K562 (cell line): ENCODE measurements around the gene WIPF1. TPM values are rescaled to one million over a fixed set of nuclear protein-coding genes. Genes with fewer than 3 reads are reported as not detected.

Experiments
- ATAC-seq: fragments of 200-7000 bp; cut with Tn5 transposase; 3 replicates; pipeline ENCODE4 v1.9.1; 2020; ENCODE audit warnings: moderate library complexity
- BruUV-seq: library from RNA; stranded (reverse); fragments of 400-500 nt; replicated peaks from 2 replicates; lab custom pipeline; 2021; lab: Mats Ljungman, UMichigan
- CTCF ChIA-PET: fragments of 300-600 bp; formaldehyde crosslinking; extraction: SDS; loops from one replicate; lab custom pipeline; 2021; ENCODE audit warnings: low intra/inter-chr PET ratio; lab: Yijun Ruan, JAX
- POLR2A ChIA-PET: fragments of 300-600, 350-650 bp; sonication (Branson Sonifier 250); formaldehyde crosslinking; extraction: SDS; loops from one replicate; lab custom pipeline; 2021; ENCODE audit warnings: antibody characterized with exemption, inconsistent platforms; lab: Yijun Ruan, JAX
- DNase-seq, 4 experiments: peaks; one replicate each; pipeline versions ENCODE4 v3.0.0 to v3.0.0-alpha.2; 2011 to 2018; ENCODE audit warnings: low spot score in 3 of 4, mixed read lengths in 3 of 4; ENCODE audit errors: extremely low read depth in 1 of 4
- FAIRE-seq: peaks from 2 replicates; lab custom pipeline; 2011; peaks lifted over from hg19 to GRCh38; lab: Jason Lieb, UNC
- H2AFZ ChIP-seq: 2 replicates; pipeline ENCODE4 v1.6.0; 2011; ENCODE audit warnings: low read depth, low read length, control low read depth, inconsistent platforms
- H3K27ac ChIP-seq: fragments of 200-600 bp; 3 replicates; pipeline ENCODE4 v1.8.0; 2011; ENCODE audit warnings: low read depth, mild to moderate bottlenecking, control low read depth, inconsistent platforms, low read length, moderate library complexity, mixed read lengths; ENCODE audit errors: extremely low read depth
- H3K27me3 ChIP-seq, 2 experiments: fragments of 300-600 bp in 1 of 2; 2 replicates in 1 of 2; 3 replicates in 1 of 2; pipeline versions ENCODE4 v1.6.0 to v1.8.0; 2011; ENCODE audit warnings: inconsistent platforms in 2 of 2, low read length in 2 of 2, mild to moderate bottlenecking in 1 of 2, mixed read lengths in 1 of 2, moderate library complexity in 1 of 2; ENCODE audit not compliant: control insufficient read depth in 2 of 2, insufficient read depth in 2 of 2
- H3K36me3 ChIP-seq: fragments of 300-600 bp; 3 replicates; pipeline ENCODE4 v1.8.0; 2011; ENCODE audit warnings: mild to moderate bottlenecking, low read length, inconsistent platforms; ENCODE audit not compliant: control insufficient read depth, insufficient read depth
- H3K4me1 ChIP-seq, 2 experiments: fragments of 200-600 bp in 1 of 2; replicated peaks in 1 of 2; 2 replicates in 1 of 2; 3 replicates in 1 of 2; pipeline versions ENCODE4 v1.5.1 to v1.8.0; 2011; ENCODE audit warnings: inconsistent platforms in 2 of 2, low read length in 2 of 2, mild to moderate bottlenecking in 1 of 2, mixed read lengths in 1 of 2, moderate library complexity in 1 of 2; ENCODE audit not compliant: control insufficient read depth in 2 of 2, insufficient read depth in 2 of 2
- H3K4me2 ChIP-seq: 2 replicates; pipeline ENCODE4 v1.6.1; 2011; ENCODE audit warnings: low read length, control low read depth, inconsistent platforms, mixed read lengths; ENCODE audit not compliant: insufficient read depth
- H3K4me3 ChIP-seq: fragments of 200-600 bp; sonication (generic), shearing (Covaris generic); 2 replicates; pipeline ENCODE4 v1.5.1; 2016; ENCODE audit warnings: control low read depth, inconsistent platforms
- H3K79me2 ChIP-seq: fragments of 200-600 bp; 3 replicates; pipeline ENCODE4 v1.8.0; 2011; ENCODE audit warnings: low read length, inconsistent platforms; ENCODE audit not compliant: control insufficient read depth, insufficient read depth
- H3K9ac ChIP-seq, 2 experiments: 2 replicates each; pipeline versions ENCODE4 v1.6.0 to v1.6.1; 2011; ENCODE audit warnings: low read depth in 2 of 2, low read length in 2 of 2, control low read depth in 1 of 2, inconsistent platforms in 1 of 2, mild to moderate bottlenecking in 1 of 2, mixed read lengths in 1 of 2; ENCODE audit not compliant: insufficient read depth in 1 of 2
- H3K9me1 ChIP-seq: one replicate; pipeline ENCODE4 v1.6.0; 2011; ENCODE audit warnings: inconsistent platforms, mild to moderate bottlenecking, low read length, moderate library complexity; ENCODE audit not compliant: control insufficient read depth, insufficient read depth
- H3K9me3 ChIP-seq: replicated peaks from 2 replicates; pipeline ENCODE4 v1.5.1; 2011; ENCODE audit warnings: low read depth, low read length, inconsistent platforms; ENCODE audit not compliant: control insufficient read depth, insufficient read depth
- H4K20me1 ChIP-seq: replicated peaks from 2 replicates; pipeline ENCODE4 v1.6.1; 2011; ENCODE audit warnings: low read length, inconsistent platforms, mixed read lengths; ENCODE audit not compliant: control insufficient read depth, insufficient read depth
- FUS ChIP-seq: fragments of 200-400 bp; formaldehyde crosslinking; optimal IDR thresholded peaks from 2 replicates; pipeline ENCODE3; 2017; ENCODE audit warnings: low read depth, low read length
- RBM17 ChIP-seq: fragments of 200-400 bp; formaldehyde crosslinking; IDR thresholded peaks from 2 replicates; pipeline ENCODE4 v1.6.1; 2017; ENCODE audit warnings: low read depth, mild to moderate bottlenecking, low read length, borderline replicate concordance
- RBM25 ChIP-seq: fragments of 200-400 bp; formaldehyde crosslinking; IDR thresholded peaks from 2 replicates; pipeline ENCODE4 v1.6.1; 2018; ENCODE audit warnings: low read length, low read depth, moderate library complexity; ENCODE audit not compliant: severe bottlenecking
- ZNF146 ChIP-seq: IDR thresholded peaks from one replicate; pipeline ENCODE4 v1.6.1; 2018; ENCODE audit warnings: missing compliant biosample characterization; ENCODE audit not compliant: unreplicated experiment
- WGBS: fragments of 100-300 bp; shearing (Covaris generic); methylation state at CpG from one replicate; pipeline ENCODE4 v1.1.6; 2016; ENCODE audit warnings: low coverage, mixed read lengths; ENCODE audit not compliant: insufficient coverage; ENCODE audit errors: missing lambda C conversion rate; 5-methylcytosine and 5-hydroxymethylcytosine counted together
- in situ Hi-C: fragments of 300-500 bp; cut with MboI; formaldehyde crosslinking; loops from 4 replicates; pipeline ENCODE4 v1.15.0; 2018; ENCODE audit warnings: inconsistent platforms, mixed read lengths
- intact Hi-C: fragments of 100-400 bp; cut with micrococcal nuclease; formaldehyde crosslinking; loops from 2 replicates; pipeline ENCODE4 v1.14.2; 2022
- polyA plus RNA-seq, 8 experiments: library from polyadenylated mRNA; depleted of rRNA in 4 of 8; stranded (reverse) in 5 of 8; unstranded in 3 of 8; fragments of >200 nt; fragmentation: Nextera tagmentation in 2 of 8; fragmentation: Illumina TruSeq in 1 of 8; extraction: Ambion mirVana in 2 of 8; extraction: Trizol in 1 of 8; gene quantifications; 2 replicates each; pipeline versions ENCODE4 v1.2.1 to v1.2.3, GENCODE V29; 2011 to 2014; ENCODE audit warnings: inconsistent platforms in 1 of 8, missing spikeins in 1 of 8
- total RNA-seq, 7 experiments: library from RNA; depleted of rRNA in 6 of 7; stranded (reverse); fragments of >200 nt in 6 of 7; fragmentation: Illumina TruSeq in 2 of 7; extraction: Trizol in 2 of 7; gene quantifications; 2 replicates each; pipeline versions ENCODE4 v1.2.1 to v1.2.3, GENCODE V29; 2011 to 2021; ENCODE audit warnings: low replicate concordance in 1 of 7
- TF ChIP-seq, protein P1 (sequence below): sonication (generic); IDR thresholded peaks from 2 replicates; pipeline ENCODE4 v1.6.1; 2016

Gene WIPF1
- total and polyA plus RNA-seq, 9 of the 15 experiments (the other 6 are each of a cell fraction or from before 2014, with no cell fraction given) = 0.54 to 4.9 (median 2.4) TPM

DNA sequence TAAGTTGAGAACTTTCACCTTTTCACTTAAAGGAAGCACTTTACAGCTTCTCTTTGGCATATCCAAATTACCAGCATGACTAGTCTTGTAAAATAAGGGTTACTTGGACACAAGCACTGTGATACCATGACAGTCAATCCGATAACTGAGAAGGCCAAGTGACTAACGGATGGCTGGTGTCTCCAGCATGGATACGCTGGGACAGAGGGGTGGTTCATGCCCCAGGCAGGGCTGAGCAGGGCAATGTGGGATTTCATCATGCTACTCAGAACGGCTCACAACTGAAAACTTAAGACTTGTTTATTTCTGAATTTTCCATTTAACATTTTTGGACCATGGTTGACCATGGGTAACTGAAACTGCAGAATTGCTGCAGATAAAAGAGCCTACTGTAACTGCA, 67.7 kb downstream of the WIPF1 start:
- H3K4me2 ChIP-seq = no peak overlapping the region
- H3K4me3 ChIP-seq = no peak overlapping the region
- no peak for TF ChIP-seq RBM17
- TF ChIP-seq, protein P1, sequence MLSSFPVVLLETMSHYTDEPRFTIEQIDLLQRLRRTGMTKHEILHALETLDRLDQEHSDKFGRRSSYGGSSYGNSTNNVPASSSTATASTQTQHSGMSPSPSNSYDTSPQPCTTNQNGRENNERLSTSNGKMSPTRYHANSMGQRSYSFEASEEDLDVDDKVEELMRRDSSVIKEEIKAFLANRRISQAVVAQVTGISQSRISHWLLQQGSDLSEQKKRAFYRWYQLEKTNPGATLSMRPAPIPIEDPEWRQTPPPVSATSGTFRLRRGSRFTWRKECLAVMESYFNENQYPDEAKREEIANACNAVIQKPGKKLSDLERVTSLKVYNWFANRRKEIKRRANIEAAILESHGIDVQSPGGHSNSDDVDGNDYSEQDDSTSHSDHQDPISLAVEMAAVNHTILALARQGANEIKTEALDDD = peak; percentile 35; the same call in 1 of the 2 replicates
- TF ChIP-seq, all 486 proteins: peak for 1
- H4K20me1 ChIP-seq = no peaks in the 10 kb centered on the region
- H3K9ac ChIP-seq = no peak overlapping the region
- peaks cover 14 to 22% of the 10 kb centered on the region in 2 experiments; a peak in 4 of 5 replicates for H3K27me3 ChIP-seq
- in situ Hi-C loops (no loop called here), intact Hi-C loops (no loop called here)
- H3K9me3 ChIP-seq = no peaks in the 10 kb centered on the region
- H3K27ac ChIP-seq = no peak overlapping the region
- H3K79me2 ChIP-seq = no peaks in the 10 kb centered on the region
- H2AFZ ChIP-seq = no peak overlapping the region
- ATAC-seq = peak; percentile 48; the same call in 2 of the 3 replicates
- FAIRE-seq = no peak
- BruUV-seq = no TSS peak
- ChIA-PET POLR2A (no interaction called here), CTCF (no interaction called here)
- H3K9me1 ChIP-seq = no peaks in the 10 kb centered on the region
- DNase-seq = no peak
- H3K4me1 ChIP-seq = no peaks in the 10 kb centered on the region
- no peaks in the 10 kb centered on the region for H3K36me3 ChIP-seq
- WGBS = 5% methylated on average over 4 of the region's 4 CpGs

DNA sequence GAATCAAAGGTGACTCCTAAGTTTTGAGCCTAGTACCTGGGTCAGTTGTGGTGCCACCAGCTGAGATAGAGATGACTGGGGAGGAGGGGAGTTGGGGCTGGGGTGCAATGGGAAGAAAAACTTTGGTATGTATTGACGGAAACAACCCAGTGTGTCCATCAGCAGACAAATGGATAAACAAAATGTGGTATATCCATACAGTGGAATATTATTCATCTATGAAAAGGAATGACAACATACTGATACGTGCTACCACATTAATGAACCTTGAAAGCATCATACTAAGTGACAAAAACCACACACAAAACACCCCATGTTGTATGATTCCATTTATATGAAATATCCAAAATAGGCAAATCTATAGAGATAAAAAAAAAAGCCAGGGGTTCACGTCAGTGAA, 69.6 kb downstream of the WIPF1 start:
- CTCF ChIA-PET = no interaction called here
- no peak for FAIRE-seq
- TF ChIP-seq FUS (no peak), ZNF146 (CRISPR knock-in tag) (peak; percentile 37), RBM25 (peak; percentile 28)

More for the DNA sequence above, 69.6 kb downstream of the WIPF1 start:
- intact Hi-C loops (no loop called here), in situ Hi-C loops (no loop called here)
- peaks cover 7 to 16% of the 10 kb centered on the region in 2 experiments; a peak in 4 of 5 replicates for H3K27me3 ChIP-seq
- no peaks in the 10 kb centered on the region for H3K9me3 ChIP-seq
- POLR2A ChIA-PET = no interaction called here
- H3K4me2 ChIP-seq = no peak overlapping the region
- ATAC-seq (no peak), DNase-seq (no peak)
- no peaks in the 10 kb centered on the region for H3K4me1 ChIP-seq
- no peaks in the 10 kb centered on the region for H3K79me2 ChIP-seq
- BruUV-seq = no TSS peak
- no peak overlapping the region for H3K4me3 ChIP-seq
- 4% methylated on average over 3 of the region's 3 CpGs for WGBS
- no peak overlapping the region for H3K27ac ChIP-seq
- H3K9ac ChIP-seq = no peak overlapping the region
- no peak overlapping the region for H2AFZ ChIP-seq
- H4K20me1 ChIP-seq = no peaks in the 10 kb centered on the region
- H3K9me1 ChIP-seq = no peaks in the 10 kb centered on the region
- no peaks in the 10 kb centered on the region for H3K36me3 ChIP-seq
